ENCODE measurements around the gene GRPR.

Gene GRPR

GRCh38 chrX:16130707-16131106 is 7.3 kb downstream of the GRPR start:
- no peak overlapping the region for H3K27ac ChIP-seq (replicated peaks)
- TF ChIP-seq REST (IDR thresholded peaks at IDR 0.05; ENCODE audit: insufficient replicate concordance, low read depth) = no peak
- TF ChIP-seq CTCF (IDR thresholded peaks at IDR 0.05; ENCODE audit: insufficient read depth, low read length) = no peak
- no peak for TF ChIP-seq POLR2AphosphoS5 (IDR thresholded peaks at IDR 0.05; ENCODE audit: low read depth)
- peaks cover 6% of the 10 kb centered on the region for H3K27me3 ChIP-seq (ENCODE audit: insufficient read depth, poor library complexity, severe bottlenecking)
- no peak overlapping the region for H3K4me3 ChIP-seq (replicated peaks; ENCODE audit: insufficient read depth, low read length)
- no peak for DNase-seq (ENCODE audit: low read depth in 1 of 2, low spot score in 1 of 2)

GRCh38 chrX:16134936-16135335 is 11.6 kb downstream of the GRPR start:
- no peak for DNase-seq (ENCODE audit: low read depth in 1 of 2, low spot score in 1 of 2)
- peaks cover 3% of the 10 kb centered on the region for H3K27me3 ChIP-seq (ENCODE audit: insufficient read depth, poor library complexity, severe bottlenecking)
- no peak overlapping the region for H3K27ac ChIP-seq (replicated peaks)
- TF ChIP-seq REST (IDR thresholded peaks at IDR 0.05; ENCODE audit: insufficient replicate concordance, low read depth) (no peak), CTCF (IDR thresholded peaks at IDR 0.05; ENCODE audit: insufficient read depth, low read length) (no peak), GABPA (IDR thresholded peaks at IDR 0.05; ENCODE audit: low read depth) (no peak), SPI1 (IDR thresholded peaks at IDR 0.05; ENCODE audit: borderline replicate concordance, low read depth) (no peak), POLR2AphosphoS5 (IDR thresholded peaks at IDR 0.05; ENCODE audit: low read depth) (no peak)
- no peak overlapping the region for H3K4me3 ChIP-seq (replicated peaks; ENCODE audit: insufficient read depth, low read length)

DNA sequence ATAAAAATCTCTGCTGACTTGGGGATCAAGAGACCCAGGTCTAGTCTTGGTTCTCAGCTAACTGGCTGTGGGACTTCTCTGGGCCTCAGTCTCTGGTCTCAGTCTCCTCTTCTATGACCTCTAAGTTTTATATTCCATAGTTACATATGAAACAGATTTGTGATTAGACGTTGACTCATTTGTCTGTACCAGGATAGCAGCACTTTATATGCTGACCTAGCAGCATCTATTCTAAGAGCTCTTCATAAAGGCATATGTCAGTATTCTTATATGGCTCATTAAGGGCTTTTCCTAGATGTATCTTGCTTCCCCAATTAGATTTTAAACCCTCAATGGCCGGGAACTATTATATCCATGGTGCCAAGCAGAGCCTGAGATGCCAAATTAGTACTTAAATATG is 12.7 kb downstream of the GRPR start:
- TF ChIP-seq POLR2AphosphoS5 (IDR thresholded peaks at IDR 0.05; ENCODE audit: low read depth) (no peak), CTCF (IDR thresholded peaks at IDR 0.05; ENCODE audit: insufficient read depth, low read length) (no peak), REST (IDR thresholded peaks at IDR 0.05; ENCODE audit: insufficient replicate concordance, low read depth) (no peak), GABPA (IDR thresholded peaks at IDR 0.05; ENCODE audit: low read depth) (no peak), SPI1 (IDR thresholded peaks at IDR 0.05; ENCODE audit: borderline replicate concordance, low read depth) (no peak)
- Histone ChIP-seq H3K27me3 (ENCODE audit: insufficient read depth, poor library complexity, severe bottlenecking) (peaks cover 3% of the 10 kb centered on the region), H3K27ac (replicated peaks) (no peak overlapping the region), H3K4me3 (replicated peaks; ENCODE audit: insufficient read depth, low read length) (no peak overlapping the region)
- DNase-seq (ENCODE audit: low read depth in 1 of 2, low spot score in 1 of 2) = no peak

Measured in HL-60 (cell line).